Osteoblast (primary cell): Measurements from ENCODE around the gene PNPLA3. TPM values are rescaled to one million over a fixed set of nuclear protein-coding genes. Genes with fewer than 3 reads are reported as not detected.

ENCODE experiments used
- DNase-seq: peaks from one replicate; pipeline ENCODE4 v3.0.0; 2011; ENCODE audit warnings: low spot score, mixed read lengths; ENCODE audit not compliant: insufficient read length; ENCODE audit errors: missing footprints
- H2AFZ ChIP-seq: 2 replicates; pipeline ENCODE4 v1.6.0; 2011; ENCODE audit warnings: mild to moderate bottlenecking, low read length
- H3K27ac ChIP-seq: 2 replicates; pipeline ENCODE4 v1.5.1; 2011; ENCODE audit warnings: mild to moderate bottlenecking, low read depth, low read length, moderate library complexity
- H3K27me3 ChIP-seq: 2 replicates; pipeline ENCODE4 v1.6.0; 2012; ENCODE audit warnings: mild to moderate bottlenecking, control low read depth, inconsistent platforms, low read length, moderate library complexity; ENCODE audit not compliant: insufficient read depth
- H3K36me3 ChIP-seq: 2 replicates; pipeline ENCODE4 v1.5.1; 2011; ENCODE audit warnings: mild to moderate bottlenecking, low read length, control low read depth, moderate library complexity; ENCODE audit not compliant: insufficient read depth
- H3K4me1 ChIP-seq: 2 replicates; pipeline ENCODE4 v1.5.1; 2011; ENCODE audit warnings: mild to moderate bottlenecking, low read length, control low read depth, moderate library complexity; ENCODE audit not compliant: insufficient read depth
- H3K4me2 ChIP-seq: 2 replicates; pipeline ENCODE4 v1.6.0; 2011; ENCODE audit warnings: mild to moderate bottlenecking, low read length; ENCODE audit not compliant: insufficient read depth
- H3K4me3 ChIP-seq: fragments of 200-600 bp; sonication (generic); 3 replicates; pipeline ENCODE4 v1.5.1; 2012; ENCODE audit warnings: mild to moderate bottlenecking, low read length, inconsistent platforms; ENCODE audit not compliant: insufficient read depth
- H3K79me2 ChIP-seq: 2 replicates; pipeline ENCODE4 v1.6.0; 2012; ENCODE audit warnings: mild to moderate bottlenecking, low read length, control low read depth, inconsistent platforms; ENCODE audit not compliant: insufficient read depth
- H3K9me3 ChIP-seq: 2 replicates; pipeline ENCODE4 v1.5.1; 2011; ENCODE audit warnings: low read depth, low read length, control low read depth
- H4K20me1 ChIP-seq: 2 replicates; pipeline ENCODE4 v1.6.0; 2012; ENCODE audit warnings: mild to moderate bottlenecking, low read length, control low read depth; ENCODE audit not compliant: insufficient read depth
- CTCF ChIP-seq: IDR thresholded peaks from 2 replicates; pipeline ENCODE4 v1.5.1; 2011; ENCODE audit warnings: mild to moderate bottlenecking, low read depth, low read length, moderate library complexity; ENCODE audit errors: extremely low read depth
- total RNA-seq: library from RNA; depleted of rRNA; stranded (reverse); fragments of >200 nt; gene quantifications from 2 replicates; pipeline ENCODE4 v1.2.3, GENCODE V29; 2012

The PNPLA3 gene
- total RNA-seq, 1 donor = 8.3 TPM

GRCh38 chr22:43893266-43893665 is 30.3 kb upstream of the PNPLA3 start:
- peaks cover 9% of the 10 kb centered on the region for H3K4me1 ChIP-seq
- H3K36me3 ChIP-seq = no peaks in the 10 kb centered on the region
- no peak overlapping the region for H3K27ac ChIP-seq
- H3K9me3 ChIP-seq = no peaks in the 10 kb centered on the region
- H3K4me2 ChIP-seq = no peak overlapping the region
- H2AFZ ChIP-seq = no peak overlapping the region
- no peaks in the 10 kb centered on the region for H4K20me1 ChIP-seq
- DNase-seq = peak; percentile 15
- peaks cover 36% of the 10 kb centered on the region for H3K27me3 ChIP-seq
- no peaks in the 10 kb centered on the region for H3K79me2 ChIP-seq
- no peak for TF ChIP-seq CTCF
- no peak overlapping the region for H3K4me3 ChIP-seq

GRCh38 chr22:43894122-43894521 is 29.5 kb upstream of the PNPLA3 start:
- no peaks in the 10 kb centered on the region for H3K36me3 ChIP-seq
- no peaks in the 10 kb centered on the region for H3K79me2 ChIP-seq
- peaks cover 36% of the 10 kb centered on the region for H3K27me3 ChIP-seq
- peaks cover 9% of the 10 kb centered on the region for H3K4me1 ChIP-seq
- no peak overlapping the region for H2AFZ ChIP-seq
- no peak overlapping the region for H3K4me2 ChIP-seq
- no peak for TF ChIP-seq CTCF
- no peak overlapping the region for H3K4me3 ChIP-seq
- H3K27ac ChIP-seq = no peak overlapping the region
- no peaks in the 10 kb centered on the region for H4K20me1 ChIP-seq
- no peaks in the 10 kb centered on the region for H3K9me3 ChIP-seq
- DNase-seq = peak; percentile 65

- peaks cover 25% of the 10 kb centered on the region for H3K27me3 ChIP-seq
- H4K20me1 ChIP-seq = no peaks in the 10 kb centered on the region
Measured at GRCh38 chr22:43895986-43896645, 27.5 kb upstream of the PNPLA3 start.

More at GRCh38 chr22:43895986-43896645, 27.5 kb upstream of the PNPLA3 start:
- Histone ChIP-seq H3K79me2 (no peaks in the 10 kb centered on the region), H3K27ac (no peak overlapping the region), H3K9me3 (no peaks in the 10 kb centered on the region), H2AFZ (no peak overlapping the region), H3K4me1 (peaks cover 9% of the 10 kb centered on the region), H3K4me2 (no peak overlapping the region), H3K36me3 (no peaks in the 10 kb centered on the region), H3K4me3 (no peak overlapping the region)
- TF ChIP-seq CTCF = no peak
- DNase-seq = peak; percentile 78
